ENCODE data around the gene MINDY4. TPM values are rescaled to one million over a fixed set of nuclear protein-coding genes. Genes with fewer than 3 reads are reported as not detected.

The MINDY4 gene
- total and polyA plus RNA-seq, 2 of the 13 experiments (the other 11 are each of a cell fraction or from before 2014, with no cell fraction given) = not detected

GRCh38 chr7:30750683-30751650 lies 20.2 kb upstream of the MINDY4 start (continued):
- no peak for TF ChIP-seq LRRFIP1 (CRISPR knock-in tag; conservative IDR thresholded peaks at IDR 0.05)

- no peaks in the 10 kb centered on the region for H3K27me3 ChIP-seq (ENCODE audit: control insufficient read depth in 1 of 2, insufficient read depth in 2 of 2, low read length in 2 of 2)
- no peak within 1 kb of the TSS for H2AFZ ChIP-seq (ENCODE audit: low read length)
- FAIRE-seq (no peak), ATAC-seq (no peak), DNase-seq (ENCODE audit: low spot score) (no peak)
- H3K4me2 ChIP-seq (ENCODE audit: low read depth, low read length) = peak within 1 kb of the TSS; percentile 31
- intact Hi-C loops (cut with micrococcal nuclease; ENCODE audit: unreplicated experiment) (no loop called here), in situ Hi-C loops (cut with HindIII; ENCODE audit: extremely low pct_ligation_motif_present, low pct_unique_long_range_greater_than_20kb) (no loop called here)
- H3K4me3 ChIP-seq (replicated peaks in 1 of 3; ENCODE audit: insufficient read depth in 1 of 3, low read depth in 2 of 3, low read length in 3 of 3) = no peak within 1 kb of the TSS
- no peaks in the 10 kb centered on the region for H4K20me1 ChIP-seq (ENCODE audit: insufficient read depth, low read length)
- peaks cover 12% of the 10 kb centered on the region for H3K4me1 ChIP-seq (ENCODE audit: insufficient read depth, low read length)
- BruUV-seq (replicated peaks) = no TSS peak
- no peaks in the 10 kb centered on the region for H3K36me3 ChIP-seq (replicated peaks in 1 of 2; ENCODE audit: control insufficient read depth in 1 of 2, insufficient read depth in 2 of 2, low read length in 2 of 2)
- POLR2A ChIA-PET = no interaction called here
- TF ChIP-seq ZNF883 (CRISPR knock-in tag; IDR thresholded peaks at IDR 0.05; ENCODE audit: not compliant biosample characterization) = no peak
- TF ChIP-seq CBX5 (CRISPR knock-in tag; IDR thresholded peaks at IDR 0.05; ENCODE audit: borderline replicate concordance) = no peak
- no peak for TF ChIP-seq ZNF530 (CRISPR knock-in tag; IDR thresholded peaks at IDR 0.05; ENCODE audit: low read depth)
- TF ChIP-seq ZNF616 (CRISPR knock-in tag; IDR thresholded peaks at IDR 0.05; ENCODE audit: low read depth) = no peak
- TF ChIP-seq ZNF598 (CRISPR knock-in tag; IDR thresholded peaks at IDR 0.05; ENCODE audit: borderline replicate concordance) = no peak
- no peak for TF ChIP-seq CENPT (CRISPR knock-in tag; IDR thresholded peaks at IDR 0.05; ENCODE audit: low read depth)
- TF ChIP-seq KDM5B (CRISPR knock-in tag; IDR thresholded peaks at IDR 0.05; ENCODE audit: borderline replicate concordance) = no peak
- TF ChIP-seq NONO (IDR thresholded peaks at IDR 0.05) = no peak
- no peak for TF ChIP-seq NONO (CRISPR knock-in tag; conservative IDR thresholded peaks at IDR 0.05)
- no peak for TF ChIP-seq ZNF468 (CRISPR knock-in tag; IDR thresholded peaks at IDR 0.05)
- TF ChIP-seq MIER3 (CRISPR knock-in tag; IDR thresholded peaks at IDR 0.05; ENCODE audit: borderline replicate concordance) = no peak
- TF ChIP-seq DDIT3 (CRISPR knock-in tag; IDR thresholded peaks at IDR 0.05) = no peak
- TF ChIP-seq PATZ1 (CRISPR knock-in tag; IDR thresholded peaks at IDR 0.05) = no peak
- no peak for TF ChIP-seq SRY (CRISPR knock-in tag; IDR thresholded peaks at IDR 0.05)
- no peak for TF ChIP-seq HOXA7 (CRISPR knock-in tag; IDR thresholded peaks at IDR 0.05)
- TF ChIP-seq ZMYM3 (CRISPR knock-in tag; IDR thresholded peaks at IDR 0.05) = no peak
- CTCF ChIA-PET (ENCODE audit: low intra/inter-chr PET ratio, low total read pairs) = no interaction called here
- no peak within 1 kb of the TSS for H3K27ac ChIP-seq (ENCODE audit: extremely low read length, insufficient read depth, low read length)
- 67% methylated on average over 1 of the region's 6 CpGs for WGBS (ENCODE audit: low lambda C conversion rate)
- H3K9me3 ChIP-seq (ENCODE audit: low read length) = no peaks in the 10 kb centered on the region
- no peaks in the 10 kb centered on the region for H3K79me2 ChIP-seq (ENCODE audit: insufficient read depth, low read length)
- no peak within 1 kb of the TSS for H3K9ac ChIP-seq (ENCODE audit: insufficient read depth, low read depth, low read length)
These were observed 19.4 kb upstream of the MINDY4 start, which contains the start of gene INMT for GRCh38 chr7:30751696-30752273. Gene INMT, plus strand, starts transcription at chr7:30752135. Its CDS starts 16 bp downstream, at chr7:30752151.

Measured in HepG2 (cell line).